ENCODE measurements around the gene ZNF514. TPM values are rescaled to one million over a fixed set of nuclear protein-coding genes. Genes with fewer than 3 reads are reported as not detected.

ZNF514 gene
- total RNA-seq, 2 experiments from 2014 or later, result 9.7 to 15.3 TPM

- H3K9me3 ChIP-seq (ENCODE audit: low read length), result peaks cover 15% of the 10 kb centered on the region; the same call in 1 of the 2 replicates
- POLR2A ChIA-PET, result no interaction called here
Measured at GRCh38 chr2:95138702-95139101, 20.9 kb downstream of the ZNF514 start.

GRCh38 chr2:95122197-95122551, 37.5 kb downstream of the ZNF514 start:
- Histone ChIP-seq H3K4me3 (ENCODE audit: low read depth, low read length, poor library complexity, severe bottlenecking) (peak overlapping the region; percentile 88), H3K9me3 (ENCODE audit: low read length) (peaks cover 4% of the 10 kb centered on the region; the same call in 1 of the 2 replicates), H4K20me1 (ENCODE audit: insufficient read depth, low read length) (0 out of 2 replicates have a peak, but pooled peaks cover 5% of the 10 kb centered on the region), H3K4me2 (ENCODE audit: low read length) (peak overlapping the region; percentile 77), H3K9me2 (ENCODE audit: insufficient read depth, low read length) (no peaks in the 10 kb centered on the region), H3K79me2 (ENCODE audit: insufficient read depth, low read depth, low read length) (peaks cover 43% of the 10 kb centered on the region), H3K4me1 (ENCODE audit: insufficient read depth, low read length, poor library complexity, severe bottlenecking) (peaks cover 23% of the 10 kb centered on the region), H3K27ac (ENCODE audit: low read depth, low read length, poor library complexity, severe bottlenecking) (peak overlapping the region; percentile 55), H2AFZ (ENCODE audit: low read length) (peak overlapping the region; percentile 94), H3K36me3 (ENCODE audit: insufficient read depth, low read length) (peaks cover 33% of the 10 kb centered on the region)
- no peak for DNase-seq (ENCODE audit: low spot score)
- no TSS peak for BruUV-seq (replicated peaks)
- CTCF ChIA-PET (ENCODE audit: unreplicated experiment), result no interaction called here
- TF ChIP-seq, protein P1, sequence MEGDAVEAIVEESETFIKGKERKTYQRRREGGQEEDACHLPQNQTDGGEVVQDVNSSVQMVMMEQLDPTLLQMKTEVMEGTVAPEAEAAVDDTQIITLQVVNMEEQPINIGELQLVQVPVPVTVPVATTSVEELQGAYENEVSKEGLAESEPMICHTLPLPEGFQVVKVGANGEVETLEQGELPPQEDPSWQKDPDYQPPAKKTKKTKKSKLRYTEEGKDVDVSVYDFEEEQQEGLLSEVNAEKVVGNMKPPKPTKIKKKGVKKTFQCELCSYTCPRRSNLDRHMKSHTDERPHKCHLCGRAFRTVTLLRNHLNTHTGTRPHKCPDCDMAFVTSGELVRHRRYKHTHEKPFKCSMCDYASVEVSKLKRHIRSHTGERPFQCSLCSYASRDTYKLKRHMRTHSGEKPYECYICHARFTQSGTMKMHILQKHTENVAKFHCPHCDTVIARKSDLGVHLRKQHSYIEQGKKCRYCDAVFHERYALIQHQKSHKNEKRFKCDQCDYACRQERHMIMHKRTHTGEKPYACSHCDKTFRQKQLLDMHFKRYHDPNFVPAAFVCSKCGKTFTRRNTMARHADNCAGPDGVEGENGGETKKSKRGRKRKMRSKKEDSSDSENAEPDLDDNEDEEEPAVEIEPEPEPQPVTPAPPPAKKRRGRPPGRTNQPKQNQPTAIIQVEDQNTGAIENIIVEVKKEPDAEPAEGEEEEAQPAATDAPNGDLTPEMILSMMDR (conservative IDR thresholded peaks at IDR 0.05; ENCODE audit: low read length), result no peak
- TF ChIP-seq EZH2phosphoT487 (IDR thresholded peaks at IDR 0.05; ENCODE audit: borderline replicate concordance, low read depth, low read length), result no peak
- intact Hi-C loops (cut with micrococcal nuclease; ENCODE audit: unreplicated experiment), result no loop called here
- POLR2A ChIA-PET, result interaction anchor here (1.3 to 3.0 kb wide), 7 partner anchors 12 to 84 kb away, joined by 3 to 20 read pairs (median 4); partner anchors contain the start of genes ZNF2 and ZNF514

More at GRCh38 chr2:95138702-95139101, 20.9 kb downstream of the ZNF514 start:
- Histone ChIP-seq H3K4me3 (ENCODE audit: low read depth, low read length, poor library complexity, severe bottlenecking) (no peak overlapping the region), H3K4me2 (ENCODE audit: low read length) (no peak overlapping the region), H3K27ac (ENCODE audit: low read depth, low read length, poor library complexity, severe bottlenecking) (no peak overlapping the region), H3K36me3 (ENCODE audit: insufficient read depth, low read length) (no peaks in the 10 kb centered on the region), H2AFZ (ENCODE audit: low read length) (no peak overlapping the region), H3K9me2 (ENCODE audit: insufficient read depth, low read length) (no peaks in the 10 kb centered on the region), H3K4me1 (ENCODE audit: insufficient read depth, low read length, poor library complexity, severe bottlenecking) (no peaks in the 10 kb centered on the region), H3K79me2 (ENCODE audit: insufficient read depth, low read depth, low read length) (no peaks in the 10 kb centered on the region), H4K20me1 (ENCODE audit: insufficient read depth, low read length) (no peaks in the 10 kb centered on the region)
- CTCF ChIA-PET (ENCODE audit: unreplicated experiment), result no interaction called here
- DNase-seq (ENCODE audit: low spot score), result no peak
- no peak for TF ChIP-seq EZH2phosphoT487 (IDR thresholded peaks at IDR 0.05; ENCODE audit: borderline replicate concordance, low read depth, low read length)
- TF ChIP-seq, protein P1 (conservative IDR thresholded peaks at IDR 0.05; ENCODE audit: low read length), result no peak
- intact Hi-C loops (cut with micrococcal nuclease; ENCODE audit: unreplicated experiment), result no loop called here
- BruUV-seq (replicated peaks), result no TSS peak

DNA sequence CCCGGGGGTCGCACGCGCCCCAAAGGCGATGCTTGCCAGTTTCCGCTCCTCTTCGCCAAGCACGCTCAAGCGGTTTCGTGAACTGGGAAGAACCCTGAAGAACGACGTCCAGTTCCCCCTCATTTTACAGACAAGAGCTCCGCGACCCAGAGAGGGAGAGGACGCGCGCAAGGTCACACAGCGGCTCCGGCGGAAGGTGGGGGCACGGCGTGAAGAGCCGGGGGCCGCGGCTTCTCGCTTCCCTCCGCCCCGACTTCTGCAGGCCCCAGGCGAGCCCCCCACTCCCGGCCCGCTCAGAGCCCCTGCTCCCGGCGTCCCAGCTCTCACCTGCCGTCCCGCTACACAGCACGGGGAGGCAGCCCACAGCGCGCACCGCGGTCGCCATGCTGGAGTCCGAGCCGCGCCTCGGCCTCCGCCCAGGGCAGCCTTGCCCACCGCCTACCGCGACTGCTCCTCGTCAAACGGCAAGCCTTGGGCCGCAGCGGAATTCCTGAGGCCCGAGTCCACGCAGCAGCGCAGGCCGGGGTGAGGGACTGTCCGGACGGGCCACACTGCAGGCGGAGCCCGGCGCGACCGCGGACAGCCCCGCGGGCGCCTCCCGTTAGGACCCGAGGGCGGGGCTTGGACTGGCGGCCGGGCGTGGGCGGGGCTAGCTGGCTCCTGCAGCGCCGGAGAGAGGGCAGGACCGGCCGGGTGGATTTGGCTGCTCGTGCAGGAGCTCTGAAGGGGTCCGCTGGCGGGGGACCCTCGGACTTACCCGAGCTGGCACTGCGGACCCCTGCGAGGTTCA, 38.0 kb downstream of the ZNF514 start, which contains the start of gene MRPS5:
TSS of gene MRPS5 (minus strand) at position 402 of the 790 bp plus-strand sequence. CDS start at position 385, 17 bp downstream.
- DNase-seq (ENCODE audit: low spot score), result peak; percentile 86
- no peaks in the 10 kb centered on the region for H3K9me2 ChIP-seq (ENCODE audit: insufficient read depth, low read length)
- no peak for TF ChIP-seq EZH2phosphoT487 (IDR thresholded peaks at IDR 0.05; ENCODE audit: borderline replicate concordance, low read depth, low read length)
- TF ChIP-seq, protein P1 (conservative IDR thresholded peaks at IDR 0.05; ENCODE audit: low read length), result no peak
- ChIA-PET POLR2A (interaction anchor here (0.8 to 3.0 kb wide), 9 partner anchors 10 to 85 kb away, joined by 3 to 20 read pairs (median 4); partner anchors contain the start of genes ZNF2 and ZNF514), CTCF (ENCODE audit: unreplicated experiment) (no interaction called here)
- peak within 1 kb of the TSS; percentile 94 for H2AFZ ChIP-seq (ENCODE audit: low read length)
- peak within 1 kb of the TSS; percentile 77 for H3K4me2 ChIP-seq (ENCODE audit: low read length)
- H3K9me3 ChIP-seq (ENCODE audit: low read length), result peaks cover 4% of the 10 kb centered on the region; the same call in 1 of the 2 replicates
- peaks cover 23% of the 10 kb centered on the region for H3K4me1 ChIP-seq (ENCODE audit: insufficient read depth, low read length, poor library complexity, severe bottlenecking)
- intact Hi-C loops (cut with micrococcal nuclease; ENCODE audit: unreplicated experiment), result no loop called here
- H3K27ac ChIP-seq (ENCODE audit: low read depth, low read length, poor library complexity, severe bottlenecking), result peak within 1 kb of the TSS; percentile 55
- H3K36me3 ChIP-seq (ENCODE audit: insufficient read depth, low read length), result peaks cover 39% of the 10 kb centered on the region
- no TSS peak for BruUV-seq (replicated peaks)
- H4K20me1 ChIP-seq (ENCODE audit: insufficient read depth, low read length), result 0 out of 2 replicates have a peak, but pooled peaks cover 5% of the 10 kb centered on the region
- peak within 1 kb of the TSS; percentile 88 for H3K4me3 ChIP-seq (ENCODE audit: low read depth, low read length, poor library complexity, severe bottlenecking)
- H3K79me2 ChIP-seq (ENCODE audit: insufficient read depth, low read depth, low read length), result peaks cover 46% of the 10 kb centered on the region
